Stimulated activated CD8-positive, alpha-beta memory T cell treated with anti-CD3 and anti-CD28 coated beads, Interleukin-4, amount 100 ng/mL, for 48 hours (primary cell): ENCODE data around the gene CWH43.
A peak's percentile ranks its signal among the peaks of the same experiment; 100 is the strongest.
"Not testable (repeated sequence)": the region's sequence is repeated elsewhere in the genome, so short reads cannot be mapped to it uniquely, and the experiment has no call there.

Source experiments
- DNase-seq: peaks from one replicate; pipeline ENCODE4 v3.0.0-alpha.2; 2020

Gene CWH43

DNA sequence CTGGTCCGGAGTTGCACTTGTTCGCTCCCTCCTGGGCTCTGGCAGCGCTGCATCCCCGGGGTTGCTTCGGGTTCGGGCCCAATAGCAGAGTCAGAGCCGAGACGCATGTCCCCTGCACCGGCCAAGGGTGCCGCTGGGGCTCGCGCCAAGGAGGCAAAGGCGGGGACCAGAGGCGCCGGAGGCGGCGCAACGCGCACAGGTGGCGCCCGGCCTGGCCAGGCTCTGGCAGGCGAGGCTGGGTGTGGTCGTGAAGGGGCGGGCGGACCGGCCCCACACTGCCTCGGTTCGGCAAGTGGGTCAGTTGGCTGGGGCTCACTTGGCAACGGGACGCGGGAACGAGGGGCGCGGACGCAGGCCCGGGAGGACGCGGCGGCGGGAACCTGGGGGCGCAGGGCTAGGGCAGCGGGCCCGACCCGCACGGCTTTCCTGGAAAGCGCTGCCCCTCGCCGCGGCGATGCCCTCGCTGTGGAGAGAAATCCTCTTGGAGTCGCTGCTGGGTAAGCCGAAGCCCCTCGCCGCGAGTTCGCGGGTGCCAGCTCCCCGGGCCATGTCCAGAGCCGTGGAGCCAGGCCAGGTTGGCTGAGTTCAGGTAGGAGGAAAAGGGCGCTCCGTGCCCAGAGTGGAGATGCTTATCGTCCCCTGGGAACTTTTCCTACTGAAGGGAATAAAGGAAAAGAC is at the start of gene CWH43:
CWH43 (plus strand) TSS at position 300 of the 678 bp plus-strand sequence; CDS start at position 455, 155 bp downstream.
- no peak for DNase-seq

DNA sequence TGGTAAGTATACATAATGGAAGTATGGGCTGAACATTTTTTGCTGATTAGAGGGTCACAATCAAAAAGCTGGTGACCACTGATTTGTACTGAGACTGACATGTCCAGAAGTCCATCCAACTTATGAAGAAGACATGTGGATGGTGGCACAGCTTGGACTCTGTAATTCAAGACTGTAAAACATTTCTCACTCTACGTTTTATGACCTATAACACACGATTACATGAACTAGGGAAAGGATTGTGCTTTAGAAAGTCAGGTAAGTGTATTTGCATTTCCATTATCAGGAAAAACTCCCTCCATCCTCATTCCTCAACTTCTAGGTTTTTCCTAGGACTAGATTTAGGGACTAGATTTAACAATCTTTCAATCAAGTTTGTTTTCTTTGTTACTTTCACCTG is 49.0 kb upstream of the CWH43 start:
- DNase-seq = no peak

DNA sequence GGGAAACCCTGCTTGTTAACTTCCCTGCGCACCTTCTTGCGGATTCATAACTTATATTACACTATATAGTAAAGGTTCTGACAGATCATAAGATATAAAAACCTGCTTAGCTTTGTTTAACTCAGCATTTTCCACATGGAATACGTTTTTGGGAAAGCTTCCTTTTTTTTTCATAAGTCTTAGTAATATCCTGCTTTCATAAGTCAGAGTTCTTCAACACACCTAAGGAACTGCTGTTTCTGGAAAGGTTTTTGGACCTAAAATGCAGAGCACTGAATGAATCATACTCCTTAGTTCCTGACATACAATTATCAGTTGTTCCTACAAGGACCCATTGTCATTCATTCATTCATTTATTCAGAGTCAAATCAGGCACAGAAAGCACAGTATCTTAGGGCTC is 47.2 kb upstream of the CWH43 start:
- no peak for DNase-seq

DNA sequence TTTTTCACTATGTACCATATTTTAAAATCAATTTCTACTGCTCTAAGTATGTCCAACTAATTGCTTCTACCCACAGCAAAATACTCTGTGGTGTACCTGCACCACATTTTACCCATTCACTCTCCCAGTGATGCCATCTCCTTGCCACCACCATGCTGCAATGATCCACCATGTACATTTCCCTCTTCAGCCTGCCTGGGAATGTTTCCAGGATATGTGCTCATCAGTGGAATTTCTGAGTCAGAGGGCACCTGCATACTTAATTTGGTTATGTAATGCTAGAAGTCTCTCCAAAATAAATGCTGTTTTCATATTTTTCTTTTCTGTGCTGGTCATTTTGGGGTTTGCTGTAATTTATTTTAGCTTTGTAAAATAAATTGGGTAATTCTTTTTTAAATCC is 46.3 kb upstream of the CWH43 start:
- no peak for DNase-seq

DNA sequence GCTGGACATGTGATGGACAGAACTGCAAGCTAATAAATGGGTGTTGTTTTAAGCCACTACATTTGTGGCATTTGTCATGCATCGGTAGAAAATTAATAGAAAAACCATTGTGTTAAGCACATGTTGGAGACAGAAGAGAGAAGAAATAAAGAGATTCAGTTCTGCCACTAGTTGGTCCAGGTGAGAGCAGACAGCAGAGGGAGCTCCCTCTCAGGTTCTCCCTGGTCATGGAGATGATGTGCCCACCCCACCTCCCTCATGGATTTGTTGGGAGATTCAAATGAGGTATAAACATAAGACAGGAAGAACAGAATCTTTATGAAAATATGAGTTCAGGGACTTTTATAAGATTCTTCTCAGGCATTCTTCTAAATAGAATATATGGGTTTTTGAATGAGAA is 42.7 kb upstream of the CWH43 start:
- DNase-seq = no peak

DNA sequence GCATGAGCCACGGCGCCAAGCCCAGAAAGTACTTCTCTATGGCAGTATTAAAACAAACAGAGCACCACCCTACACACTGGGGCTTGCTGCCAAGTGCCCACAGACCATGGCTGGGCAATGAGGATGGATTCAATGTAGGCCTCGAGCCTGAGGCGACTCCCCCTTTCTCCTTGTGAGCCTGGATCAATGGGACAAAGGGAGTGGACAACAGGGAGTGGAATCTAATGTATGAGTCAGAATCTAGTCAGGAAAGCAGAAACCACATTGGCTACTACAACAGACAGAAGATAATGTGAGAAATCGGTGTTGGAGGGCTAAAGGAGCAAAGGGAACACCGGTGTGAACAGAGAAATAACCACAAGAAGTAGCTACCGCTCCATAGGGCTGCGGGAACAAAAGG is 41.8 kb upstream of the CWH43 start:
- no peak for DNase-seq

DNA sequence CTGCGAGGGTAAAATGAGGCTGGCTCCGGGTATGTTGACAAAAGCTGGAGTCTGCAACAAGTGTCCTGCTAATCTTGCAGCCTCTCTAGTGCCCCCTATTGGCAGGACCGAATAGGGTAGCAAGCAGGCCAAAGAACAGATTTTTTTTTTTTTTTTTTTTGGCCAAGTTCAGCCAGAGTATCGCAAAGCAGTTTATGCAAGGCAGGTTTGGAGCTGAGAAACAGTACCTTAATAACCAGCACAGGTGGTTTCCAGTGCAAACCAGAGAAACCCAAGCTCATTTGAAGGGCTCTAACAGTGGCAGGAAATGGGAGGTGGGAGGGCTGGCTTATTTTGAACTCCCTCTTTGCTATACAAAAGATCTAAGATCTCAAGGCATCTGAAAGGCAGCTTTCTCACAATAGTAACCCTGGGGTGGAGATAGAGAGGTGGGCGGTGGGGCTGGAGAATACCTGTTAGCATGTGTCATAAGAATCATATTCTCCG is 41.3 kb upstream of the CWH43 start:
- peak; percentile 80 for DNase-seq

DNA sequence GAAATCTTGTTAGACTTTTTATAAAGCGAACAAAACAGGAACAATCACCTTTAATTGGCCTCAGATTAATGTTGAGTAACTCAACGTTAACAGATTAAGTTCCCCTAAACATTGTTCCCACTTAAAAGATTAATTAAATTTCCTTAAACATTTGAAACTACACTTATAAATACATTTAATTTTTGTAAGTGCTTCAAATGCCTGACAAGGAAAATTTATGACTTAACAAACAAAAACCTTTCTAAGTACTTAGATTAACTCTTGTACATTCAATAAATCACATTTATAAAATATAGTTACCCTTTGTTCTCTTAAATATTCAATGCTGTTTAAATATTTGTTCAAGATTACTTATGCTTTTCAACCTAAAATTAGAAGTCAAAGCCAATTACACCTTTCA is 40.1 kb upstream of the CWH43 start:
- no peak for DNase-seq

DNA sequence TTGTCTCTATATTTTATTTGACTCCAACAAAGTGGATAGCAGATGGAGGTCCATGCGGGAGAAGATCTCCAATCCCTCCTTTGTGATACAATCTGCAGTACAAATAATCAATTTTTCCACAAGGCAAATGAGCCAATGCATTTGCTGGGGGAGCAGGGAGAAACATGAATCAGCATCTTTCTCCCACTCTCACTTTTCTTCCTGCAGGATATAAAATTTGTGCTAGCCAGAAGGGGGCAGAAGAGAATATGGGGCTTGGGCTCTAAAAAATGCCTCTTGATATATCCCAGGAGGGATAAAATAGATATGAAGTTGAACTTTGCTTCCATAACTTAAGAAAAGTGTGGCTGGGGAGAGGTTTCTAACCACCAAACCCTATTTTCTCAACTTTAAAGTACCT is 38.3 kb upstream of the CWH43 start:
- DNase-seq = no peak

DNA sequence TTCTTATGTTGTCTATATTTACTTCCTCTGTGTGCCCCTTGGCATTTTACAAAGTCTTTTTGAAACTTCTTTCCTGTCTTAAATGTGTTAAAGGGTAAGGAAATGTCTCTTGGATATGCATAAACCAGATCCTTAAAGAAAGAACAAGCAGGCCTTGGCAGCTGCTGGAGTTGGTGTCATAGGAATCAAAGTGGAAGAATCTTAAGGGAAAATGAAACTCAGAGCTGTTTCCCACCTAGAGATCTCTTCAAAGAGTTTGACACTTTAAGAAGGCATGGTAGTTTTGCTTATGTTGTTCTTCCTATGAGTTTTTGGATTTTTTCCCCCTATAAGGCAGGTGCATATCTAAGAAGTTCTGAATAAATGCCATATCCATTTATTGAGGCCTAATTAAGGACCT is 37.0 kb upstream of the CWH43 start:
- DNase-seq = no peak

DNA sequence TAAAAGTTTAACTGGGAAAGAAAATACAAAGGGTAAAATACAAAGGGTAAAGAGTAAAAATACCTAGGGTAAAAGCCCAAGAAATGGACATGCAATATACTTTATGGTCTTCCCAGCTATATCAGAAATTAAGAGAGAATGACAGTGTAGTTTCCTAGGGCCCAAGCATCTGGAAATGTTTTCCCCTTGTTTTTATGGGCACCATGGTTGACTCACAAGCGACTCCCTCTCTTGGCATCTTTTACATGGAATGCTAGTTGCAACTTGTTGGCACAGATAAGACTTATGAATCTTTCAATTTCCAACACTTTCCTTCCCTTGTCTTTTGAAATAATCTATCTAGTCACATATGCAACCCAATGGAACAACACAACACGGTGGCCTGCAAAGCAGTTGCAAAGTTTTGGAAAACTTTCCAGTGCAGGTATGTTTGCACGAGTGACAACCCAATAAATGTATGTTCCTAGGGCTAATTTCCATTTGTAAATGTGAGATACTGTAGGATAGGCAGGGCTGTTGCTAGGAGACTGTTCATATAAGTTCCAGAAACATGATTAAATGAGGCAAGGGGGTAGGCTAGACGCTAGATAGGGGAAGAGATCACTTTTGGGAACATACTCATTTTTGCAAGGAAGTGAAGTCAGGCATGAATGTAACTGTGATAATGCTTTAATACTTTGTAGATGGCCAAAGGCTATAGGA is 36.4 kb upstream of the CWH43 start:
- DNase-seq = no peak

DNA sequence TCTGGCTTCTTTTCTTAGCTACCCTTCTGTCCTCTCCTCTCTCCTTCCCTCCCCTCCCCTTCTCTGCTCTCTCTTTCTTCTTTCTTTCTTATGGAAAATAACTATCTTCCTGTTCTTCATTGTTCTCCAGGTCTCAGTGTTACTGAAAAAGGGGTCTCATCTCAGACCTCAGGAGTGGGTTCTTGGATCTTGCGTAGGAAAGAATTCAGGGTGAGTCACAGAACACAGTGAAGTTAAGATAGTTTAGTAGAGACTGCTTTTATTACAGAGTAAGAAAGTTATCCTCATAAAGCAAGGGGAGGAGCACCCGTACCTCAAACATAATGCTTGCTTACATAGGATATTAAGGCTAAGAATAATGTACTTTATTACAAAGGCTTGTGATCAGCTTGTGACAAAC is 31.8 kb upstream of the CWH43 start:
- no peak for DNase-seq

DNA sequence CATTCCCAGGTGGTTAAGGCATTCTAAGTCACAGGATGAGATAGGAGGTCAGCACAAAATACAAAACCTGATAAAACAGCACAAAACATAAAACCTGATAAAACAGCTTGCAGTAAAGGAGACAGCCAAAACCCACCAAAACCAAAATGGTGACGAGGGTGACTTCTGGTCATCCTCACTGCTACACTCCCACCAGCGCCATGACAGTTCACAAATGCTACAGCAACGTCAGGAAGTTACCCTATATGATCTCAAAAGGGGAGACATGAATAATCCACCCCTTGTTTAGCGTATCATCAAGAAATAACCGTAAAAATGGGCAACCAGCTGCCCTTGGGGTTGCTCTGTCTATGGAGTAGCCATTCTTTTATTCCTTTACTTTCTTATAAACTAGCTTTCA is 28.7 kb upstream of the CWH43 start:
- DNase-seq = not testable (repeated sequence)

DNA sequence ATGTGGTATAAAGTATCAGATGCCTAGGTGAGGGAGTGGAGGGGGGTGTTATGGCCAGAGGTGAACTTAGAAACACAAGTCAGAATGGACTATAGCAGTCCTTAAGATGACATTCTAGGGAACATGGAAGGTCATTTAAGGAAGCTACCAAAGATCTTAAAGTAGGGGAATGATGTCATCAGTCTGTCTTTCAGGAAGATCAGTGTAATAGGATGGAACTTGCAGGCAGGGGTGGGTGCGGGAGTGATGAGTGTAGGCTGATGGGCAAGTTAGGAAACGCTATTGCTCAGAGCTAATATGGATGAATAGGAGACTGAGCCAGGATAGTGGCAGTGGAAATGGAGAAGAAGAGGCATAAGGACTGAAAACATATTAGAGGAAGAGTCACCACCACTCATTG is 27.5 kb upstream of the CWH43 start:
- no peak for DNase-seq

DNA sequence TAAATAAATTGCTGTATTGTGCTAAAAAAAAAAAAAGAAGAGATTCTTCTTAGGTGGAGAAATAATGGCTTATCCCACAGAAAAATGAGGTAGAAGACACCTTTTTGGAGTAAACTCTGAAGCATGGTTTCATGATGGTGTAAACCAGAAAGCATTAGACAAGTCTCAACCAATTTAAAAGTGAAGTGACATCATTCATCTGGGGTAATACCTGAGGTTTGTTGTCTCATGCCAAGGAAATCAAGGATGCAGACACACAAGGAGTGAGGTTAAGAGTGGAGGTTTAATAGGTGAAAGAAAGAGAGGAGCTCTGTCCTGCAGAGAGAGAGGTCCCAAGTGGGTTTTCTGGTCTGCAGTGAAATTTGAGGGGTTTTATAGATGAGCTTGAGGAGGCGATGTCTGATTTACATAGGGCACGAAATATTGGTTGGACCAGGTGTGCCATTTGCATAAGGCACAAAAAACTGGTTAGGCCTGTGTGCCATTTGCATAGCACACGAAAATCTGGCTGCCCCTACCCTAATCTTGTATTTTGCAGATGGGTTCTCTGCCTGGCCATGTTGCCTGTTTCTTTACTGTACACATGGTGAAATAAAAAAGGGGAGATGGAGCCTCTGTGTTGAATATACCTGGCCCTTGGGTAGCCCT is 25.0 kb upstream of the CWH43 start:
- no peak for DNase-seq

DNA sequence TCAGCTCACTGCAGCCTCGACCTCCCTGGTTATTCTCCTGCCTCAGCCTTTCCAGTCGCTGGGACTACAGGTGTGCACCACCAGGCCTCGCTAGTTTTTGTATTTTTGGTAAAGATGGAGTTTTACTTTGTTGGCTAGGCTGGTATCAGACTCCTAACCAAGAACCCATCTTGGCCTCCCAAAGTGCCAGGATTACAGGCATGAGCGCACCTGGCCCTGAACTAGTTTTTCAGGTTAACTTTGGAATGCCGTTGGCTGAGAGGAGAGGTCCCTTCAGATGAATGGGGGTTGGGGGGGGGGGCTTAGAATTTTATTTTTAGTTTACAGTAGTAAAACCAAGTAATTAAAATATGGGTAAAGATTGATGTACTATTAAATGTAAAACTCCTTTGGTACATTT is 23.4 kb upstream of the CWH43 start:
- DNase-seq = no peak

DNA sequence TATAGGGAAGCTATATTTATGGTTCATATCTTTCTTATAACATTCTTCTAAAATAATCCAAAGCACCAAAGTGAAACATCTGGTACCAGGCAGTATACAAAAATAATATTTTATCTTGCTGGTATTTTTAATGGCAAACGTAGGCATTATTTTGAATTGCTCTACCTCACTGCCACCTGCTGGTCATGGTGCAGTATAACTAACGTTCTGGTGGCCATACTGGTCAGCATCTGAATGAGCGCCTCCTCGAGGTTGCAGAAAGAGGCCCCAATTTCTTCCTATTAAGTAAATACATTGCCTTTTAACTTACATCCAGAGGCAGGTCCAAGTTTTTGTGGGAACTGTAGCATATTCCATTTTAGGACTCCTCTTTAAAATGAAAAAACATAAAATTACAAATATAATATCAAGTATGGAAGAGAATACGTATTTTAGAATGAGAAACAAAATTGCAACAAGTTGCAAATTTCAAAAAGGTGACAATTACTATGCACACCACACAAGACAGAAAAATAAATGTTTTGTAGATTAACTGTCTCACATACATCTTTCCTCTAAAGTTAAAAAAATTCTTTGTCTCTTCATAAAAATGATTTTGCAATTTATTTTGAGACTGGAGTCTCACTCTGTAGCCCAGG is 22.9 kb upstream of the CWH43 start:
- DNase-seq = peak; percentile 77

DNA sequence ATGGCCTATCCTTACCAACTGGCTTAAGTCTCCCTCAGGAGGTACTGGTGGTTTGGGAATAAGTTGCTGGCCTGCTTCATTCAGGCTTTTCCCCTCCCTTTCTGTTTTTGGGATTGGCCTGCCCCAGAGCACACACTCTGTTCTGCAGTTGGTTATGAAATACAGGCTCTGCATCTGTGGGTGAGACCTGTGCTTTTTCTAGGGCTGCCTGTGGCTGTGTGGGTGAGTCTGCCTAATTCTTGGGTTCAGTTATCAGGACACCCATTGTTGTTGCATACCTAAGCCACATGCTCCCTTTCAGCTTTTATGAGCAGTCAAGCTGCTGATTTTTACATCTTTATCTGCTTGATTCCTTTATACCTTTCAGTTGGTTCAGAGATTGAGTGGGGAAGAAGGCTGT is 19.0 kb upstream of the CWH43 start:
- DNase-seq = no peak

DNA sequence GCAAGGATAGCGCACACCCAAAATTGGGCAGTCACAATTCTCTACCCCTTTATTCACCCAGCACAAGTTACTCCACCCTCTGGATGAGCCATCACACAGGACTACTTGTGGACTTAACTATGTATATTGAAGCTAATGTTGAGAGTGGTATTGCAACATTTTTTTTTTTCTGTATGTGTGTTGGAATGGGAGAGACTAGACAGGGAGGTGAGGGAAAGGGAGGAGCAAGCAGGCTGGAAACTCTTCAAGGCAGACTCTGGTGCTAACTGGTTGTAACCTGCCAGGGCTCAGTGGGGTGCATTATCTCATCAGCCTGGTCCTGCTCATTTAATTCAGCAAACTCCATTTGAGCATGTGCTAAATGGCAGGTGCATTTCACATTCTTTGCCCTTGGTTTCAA is 18.4 kb upstream of the CWH43 start:
- DNase-seq = no peak

DNA sequence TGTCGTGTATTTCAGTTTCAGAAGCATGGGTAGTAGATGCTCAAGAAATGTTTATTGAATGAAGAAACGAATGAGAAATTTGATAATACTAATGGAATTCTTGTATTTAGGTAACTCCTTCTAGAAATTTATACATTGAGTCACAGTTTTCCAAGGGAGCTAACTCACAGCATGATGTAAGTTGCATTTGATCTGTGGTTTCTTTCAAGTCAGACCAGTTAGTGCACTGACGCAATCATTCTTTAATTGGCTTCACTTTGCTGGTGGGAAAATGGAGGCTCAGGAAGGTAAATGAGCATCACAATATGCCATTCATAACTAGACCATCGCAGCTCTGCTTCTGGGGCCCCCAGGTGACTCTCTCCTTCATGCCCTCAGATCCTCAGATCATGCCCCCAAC is 17.3 kb upstream of the CWH43 start:
- DNase-seq = no peak

DNA sequence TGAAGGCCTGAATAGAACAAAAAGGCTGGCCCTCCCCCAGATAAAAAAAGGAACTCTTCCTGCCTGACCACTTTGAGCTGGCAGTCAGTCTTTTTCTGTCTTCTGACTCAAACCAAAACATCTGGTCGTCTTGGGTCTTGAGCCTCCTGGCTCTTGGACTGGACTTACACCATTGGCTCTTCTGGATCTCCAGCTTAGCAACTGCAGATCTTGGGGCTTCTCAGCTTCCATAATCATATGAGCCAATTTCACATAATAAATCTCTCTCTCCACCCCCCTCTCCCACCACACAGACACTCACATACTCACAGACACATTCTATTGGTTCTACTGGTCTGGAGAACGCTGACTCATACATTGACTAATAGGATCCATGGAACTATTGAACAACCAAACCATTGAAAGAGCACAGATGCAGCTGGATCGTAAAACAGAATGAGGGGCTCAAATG is 15.6 kb upstream of the CWH43 start:
- DNase-seq = no peak

DNA sequence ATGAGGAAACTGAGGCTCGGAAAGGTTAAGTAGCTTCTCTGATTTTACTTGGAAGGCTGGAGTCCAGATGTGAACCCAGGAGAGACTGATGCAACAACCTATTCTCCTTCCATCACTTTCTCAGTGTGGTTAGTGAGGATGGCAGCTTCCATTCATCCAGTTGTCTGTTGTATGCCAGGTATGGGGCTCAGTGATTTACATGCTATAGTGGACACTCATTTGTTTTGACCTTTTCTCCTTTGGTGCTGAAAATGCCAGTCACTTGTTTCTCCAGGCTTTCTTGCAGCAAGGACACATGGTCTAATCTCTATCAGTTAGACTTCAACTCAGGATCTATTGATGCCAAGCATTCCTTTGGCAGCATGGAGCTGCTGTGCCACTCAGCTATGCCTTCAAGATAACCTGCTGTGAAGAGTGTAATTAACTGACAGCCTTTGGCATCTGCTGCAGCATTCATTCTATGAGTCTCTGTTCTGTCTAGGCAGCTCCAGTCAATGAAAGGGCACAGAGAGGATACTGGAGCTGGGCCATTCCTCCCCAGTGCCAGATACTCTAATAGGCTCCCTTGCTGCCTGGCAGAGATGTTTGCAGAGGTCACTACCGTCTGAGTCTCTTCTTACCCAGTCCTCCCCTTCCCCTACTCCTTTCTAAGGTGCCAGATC is 11.0 kb upstream of the CWH43 start:
- no peak for DNase-seq

DNA sequence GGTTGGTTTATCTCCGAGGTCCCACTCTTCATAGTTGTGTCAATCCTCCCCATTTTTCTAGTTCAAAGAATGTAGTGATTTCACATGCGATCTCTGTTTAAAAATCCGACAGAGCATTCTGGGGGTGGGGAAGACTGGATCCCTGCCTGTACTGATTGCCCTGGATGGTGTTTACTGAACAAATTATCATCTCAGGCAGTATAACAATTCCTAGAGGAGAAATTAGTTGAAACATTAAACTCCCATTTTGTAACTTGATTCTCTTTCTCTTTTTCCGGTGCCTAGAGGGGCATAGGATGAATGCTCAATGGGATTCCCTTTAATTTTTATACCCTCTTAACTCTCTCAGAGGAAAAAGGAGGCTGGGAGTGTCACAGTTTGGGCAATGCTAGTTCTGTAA is 10.0 kb upstream of the CWH43 start:
- DNase-seq = no peak
